Gastrocnemius medialis (tissue), 4 donors: ENCODE results near the gene ACTA2. TPM values are rescaled to one million over a fixed set of nuclear protein-coding genes. Genes with fewer than 3 reads are reported as not detected.

Experiments used
- ATAC-seq, 2 donors: fragments of 150-250 bp; one replicate each; pipeline ENCODE4 v1.9.1; 2016
- DNase-seq, 2 donors: peaks; one replicate each; pipeline ENCODE4 v3.0.0-alpha.2; 2019
- H3K27ac ChIP-seq, 4 donors: fragments of 200-600 bp; sonication (generic); 1 replicate in 1 of 4; 2 replicates in 3 of 4; pipeline ENCODE4 v1.5.1; 2016 to 2018; ENCODE audit warnings: mild to moderate bottlenecking in 2 of 4, moderate library complexity in 1 of 4
- H3K27me3 ChIP-seq, 3 donors: fragments of 200-600 bp; sonication (generic) in 2 of 3; 1 replicate in 1 of 3; 2 replicates in 2 of 3; pipeline versions ENCODE4 v1.5.1 to v1.6.0; 2016 to 2019; ENCODE audit warnings: mild to moderate bottlenecking in 1 of 3, moderate library complexity in 1 of 3
- H3K36me3 ChIP-seq, 2 donors: fragments of 200-600 bp; sonication (generic) in 1 of 2; one replicate each; pipeline ENCODE4 v1.5.1; 2017 to 2018
- H3K4me1 ChIP-seq, 2 donors: fragments of 200-600 bp; sonication (generic) in 1 of 2; one replicate each; pipeline ENCODE4 v1.5.1; 2016 to 2017; ENCODE audit warnings: mild to moderate bottlenecking in 2 of 2
- H3K4me3 ChIP-seq, 4 donors: fragments of 200-600 bp; sonication (generic) in 3 of 4; 1 replicate in 1 of 4; 2 replicates in 3 of 4; pipeline ENCODE4 v1.5.1; 2016 to 2019; ENCODE audit warnings: mild to moderate bottlenecking in 2 of 4
- H3K9me3 ChIP-seq, 3 donors: fragments of 200-600 bp; sonication (generic) in 2 of 3; 1 replicate in 1 of 3; 2 replicates in 2 of 3; pipeline ENCODE4 v1.5.1; 2016 to 2019
- CTCF ChIP-seq, 5 experiments: fragments of 450-650 bp in 3 of 5; fragments of 200-600 bp in 2 of 5; sonication (generic) in 2 of 5; IDR thresholded peaks in 4 of 5; conservative IDR thresholded peaks in 1 of 5; 1 replicate in 4 of 5; 2 replicates in 1 of 5; pipeline ENCODE4 v1.5.1; 2016 to 2019; ENCODE audit warnings: antibody characterized with exemption in 5 of 5, mild to moderate bottlenecking in 3 of 5, moderate library complexity in 3 of 5
- POLR2A ChIP-seq, 2 donors: fragments of 450-650 bp; IDR thresholded peaks; one replicate each; pipeline ENCODE4 v1.6.1; 2017; ENCODE audit warnings: antibody characterized with exemption in 2 of 2, mild to moderate bottlenecking in 2 of 2, moderate library complexity in 2 of 2
- in situ Hi-C, 4 donors: fragments of 200-750 bp; cut with MboI; loops; one replicate each; pipeline versions ENCODE4 v1.15.0 to v1.8.0; 2017; ENCODE audit warnings: low sequenced_read_pairs in 4 of 4
- intact Hi-C: fragments of 100-400 bp; cut with DNase I; formaldehyde crosslinking; loops from one replicate; pipeline ENCODE4 v1.15.1; 2023; ENCODE audit warnings: low total_unique reads
- total RNA-seq, 4 donors: library from RNA; depleted of rRNA; stranded (reverse); fragments of >200 nt; gene quantifications; one replicate each; pipeline versions ENCODE4 v1.1.0 to v1.2.3, GENCODE V29; 2016

The ACTA2 gene
- total RNA-seq, 4 donors from 2014 or later = 23.4 to 119 (median 74.2) TPM

- TF ChIP-seq POLR2A (IDR thresholded peaks at IDR 0.05) (no peak), CTCF (IDR thresholded peaks at IDR 0.05 in 4 of 5, conservative IDR thresholded peaks at IDR 0.05 in 1 of 5) (no peak)
- Histone ChIP-seq H3K4me3 (no peak overlapping the region), H3K4me1 (no peaks in the 10 kb centered on the region), H3K36me3 (no peaks in the 10 kb centered on the region), H3K27ac (no peak overlapping the region), H3K9me3 (no peaks in the 10 kb centered on the region), H3K27me3 (no peaks in the 10 kb centered on the region)
- ATAC-seq = no peak
- intact Hi-C loops = no loop called here
- DNase-seq = no peak
- in situ Hi-C loops = no loop called here
These were observed 48.9 kb downstream of the ACTA2 start for GRCh38 chr10:88903715-88904114.

GRCh38 chr10:88901984-88902789, 50.4 kb downstream of the ACTA2 start:
- Histone ChIP-seq H3K4me1 (peaks cover 0 to 4% of the 10 kb centered on the region in 2 donors), H3K9me3 (no peaks in the 10 kb centered on the region), H3K27me3 (no peaks in the 10 kb centered on the region), H3K4me3 (no peak overlapping the region), H3K36me3 (no peaks in the 10 kb centered on the region), H3K27ac (no peak overlapping the region)
- in situ Hi-C loops (no loop called here), intact Hi-C loops (no loop called here)
- DNase-seq (no peak), ATAC-seq (no peak)
- TF ChIP-seq CTCF (IDR thresholded peaks at IDR 0.05 in 4 of 5, conservative IDR thresholded peaks at IDR 0.05 in 1 of 5) (no peak), POLR2A (IDR thresholded peaks at IDR 0.05) (no peak)

- in situ Hi-C loops = no loop called here
- no peak for DNase-seq
- intact Hi-C loops = no loop called here
These were observed 51.2 kb downstream of the ACTA2 start for GRCh38 chr10:88901206-88901983.

GRCh38 chr10:88899886-88900285, 52.7 kb downstream of the ACTA2 start:
- Histone ChIP-seq H3K9me3 (no peaks in the 10 kb centered on the region), H3K27me3 (no peaks in the 10 kb centered on the region), H3K4me1 (peaks cover 0 to 4% of the 10 kb centered on the region in 2 donors), H3K27ac (no peak overlapping the region), H3K4me3 (no peak overlapping the region), H3K36me3 (no peaks in the 10 kb centered on the region)
- intact Hi-C loops = no loop called here
- no peak for ATAC-seq
- TF ChIP-seq POLR2A (IDR thresholded peaks at IDR 0.05) (no peak), CTCF (IDR thresholded peaks at IDR 0.05 in 4 of 5, conservative IDR thresholded peaks at IDR 0.05 in 1 of 5) (no peak)
- in situ Hi-C loops = no loop called here
- DNase-seq = no peak

More at GRCh38 chr10:88901206-88901983, 51.2 kb downstream of the ACTA2 start:
- no peaks in the 10 kb centered on the region for H3K9me3 ChIP-seq
- TF ChIP-seq CTCF (IDR thresholded peaks at IDR 0.05 in 4 of 5, conservative IDR thresholded peaks at IDR 0.05 in 1 of 5) (no peak), POLR2A (IDR thresholded peaks at IDR 0.05) (no peak)
- H3K27ac ChIP-seq = no peak overlapping the region
- peaks cover 0 to 4% of the 10 kb centered on the region in 2 donors for H3K4me1 ChIP-seq
- no peak for ATAC-seq
- H3K27me3 ChIP-seq = no peaks in the 10 kb centered on the region
- no peak overlapping the region for H3K4me3 ChIP-seq
- H3K36me3 ChIP-seq = no peaks in the 10 kb centered on the region
